ENCODE data around the gene NCOA7.
"Not testable (repeated sequence)": the region's sequence is repeated elsewhere in the genome, so short reads cannot be mapped to it uniquely, and the experiment has no call there.

DNA sequence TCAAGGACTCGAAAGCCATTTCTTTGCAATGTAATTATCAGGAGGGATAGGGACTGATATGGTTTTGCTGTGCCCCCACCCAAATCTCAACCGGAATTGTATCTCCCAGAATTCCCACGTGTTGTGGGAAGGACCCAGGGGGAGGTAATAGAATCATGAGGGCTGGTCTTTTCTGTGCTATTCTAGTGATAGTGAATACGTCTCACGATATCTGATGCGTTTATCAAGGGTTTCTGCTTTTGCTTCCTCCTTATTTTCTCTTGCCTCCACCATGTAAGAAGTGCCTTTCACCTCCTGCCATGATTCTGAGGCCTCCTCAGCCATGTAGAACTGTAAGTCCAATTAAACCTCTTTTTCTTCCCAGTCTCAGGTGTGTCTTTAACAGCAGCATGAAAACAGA is 160.0 kb downstream of the NCOA7 start:
- TF ChIP-seq NFIC (IDR thresholded peaks at IDR 0.05; ENCODE audit: low read depth, low read length); CTCF (IDR thresholded peaks at IDR 0.05 in 2 of 3, conservative IDR thresholded peaks at IDR 0.05 in 1 of 3; ENCODE audit: control insufficient read depth in 2 of 3, extremely low read depth in 1 of 3, insufficient read depth in 1 of 3, low read depth in 3 of 3, low read length in 3 of 3); USF2 (IDR thresholded peaks at IDR 0.05; ENCODE audit: borderline replicate concordance, low read depth, low read length); KDM1A (IDR thresholded peaks at IDR 0.05; ENCODE audit: borderline replicate concordance); FOXK2 (IDR thresholded peaks at IDR 0.05); RCOR1 (conservative IDR thresholded peaks at IDR 0.05; ENCODE audit: low read depth, low read length): not testable (repeated sequence)

All from GM12878 (cell line).